Parathyroid adenoma (tissue), 2 donors: ENCODE results near the gene RNF227.
"Not testable (repeated sequence)": the region's sequence is repeated elsewhere in the genome, so short reads cannot be mapped to it uniquely, and the experiment has no call there.

Source experiments
- H2AFZ ChIP-seq: fragments of 300-600 bp; sonication (generic); one replicate; pipeline ENCODE4 v1.7.0; 2017; ENCODE audit warnings: antibody characterized with exemption, mild to moderate bottlenecking
- H3K27ac ChIP-seq: fragments of 300-600 bp; sonication (generic); one replicate; pipeline ENCODE4 v1.7.0; 2017
- H3K27me3 ChIP-seq: fragments of 300-600 bp; sonication (generic); one replicate; pipeline ENCODE4 v1.7.0; 2017; ENCODE audit warnings: low read length; ENCODE audit not compliant: control insufficient read depth, insufficient read depth
- H3K36me3 ChIP-seq: fragments of 300-600 bp; sonication (generic); one replicate; pipeline ENCODE4 v1.7.0; 2017; ENCODE audit warnings: low read length; ENCODE audit not compliant: control insufficient read depth, insufficient read depth
- H3K4me1 ChIP-seq: fragments of 300-600 bp; sonication (generic); one replicate; pipeline ENCODE4 v1.7.0; 2017; ENCODE audit warnings: control low read depth
- H3K4me2 ChIP-seq: fragments of 300-600 bp; sonication (generic); one replicate; pipeline ENCODE4 v1.7.0; 2017; ENCODE audit warnings: low read length
- H3K4me3 ChIP-seq: fragments of 300-600 bp; sonication (generic); one replicate; pipeline ENCODE4 v1.7.0; 2017; ENCODE audit warnings: low read depth, low read length
- H3K79me2 ChIP-seq: fragments of 300-600 bp; sonication (generic); one replicate; pipeline ENCODE4 v1.7.0; 2017; ENCODE audit warnings: control low read depth
- H3K9ac ChIP-seq: fragments of 300-600 bp; sonication (generic); one replicate; pipeline ENCODE4 v1.7.0; 2017; ENCODE audit warnings: mild to moderate bottlenecking
- H3K9me3 ChIP-seq: fragments of 300-600 bp; sonication (generic); one replicate; pipeline ENCODE4 v1.7.0; 2017; ENCODE audit warnings: low read length; ENCODE audit not compliant: control insufficient read depth
- CTCF ChIP-seq: fragments of 300-600 bp; sonication (generic); IDR thresholded peaks from one replicate; pipeline ENCODE4 v1.7.0; 2017; ENCODE audit warnings: antibody characterized with exemption, mild to moderate bottlenecking
- donor health status: primary hyperparathyroidism.

RNF227 gene

GRCh38 chr17:7873051-7873450 lies 43.0 kb downstream of the RNF227 start:
- no peak overlapping the region for H3K4me2 ChIP-seq
- no peaks in the 10 kb centered on the region for H3K36me3 ChIP-seq
- H3K9me3 ChIP-seq, result no peaks in the 10 kb centered on the region
- H3K27ac ChIP-seq, result no peak overlapping the region
- no peak overlapping the region for H3K9ac ChIP-seq
- H3K4me1 ChIP-seq, result no peaks in the 10 kb centered on the region
- no peak overlapping the region for H3K4me3 ChIP-seq
- TF ChIP-seq CTCF, result no peak
- H3K79me2 ChIP-seq, result no peaks in the 10 kb centered on the region
- no peaks in the 10 kb centered on the region for H3K27me3 ChIP-seq
- no peak overlapping the region for H2AFZ ChIP-seq

- no peak for TF ChIP-seq CTCF
- Histone ChIP-seq H3K4me3 (no peak overlapping the region), H3K27ac (no peak overlapping the region), H3K27me3 (no peaks in the 10 kb centered on the region), H3K36me3 (no peaks in the 10 kb centered on the region), H3K4me2 (no peak overlapping the region), H3K9ac (no peak overlapping the region), H3K9me3 (no peaks in the 10 kb centered on the region), H3K79me2 (peaks cover 4% of the 10 kb centered on the region), H2AFZ (no peak overlapping the region), H3K4me1 (no peaks in the 10 kb centered on the region)
Observed at GRCh38 chr17:7867881-7868329, 48.2 kb downstream of the RNF227 start.

- Histone ChIP-seq H3K36me3 (no peaks in the 10 kb centered on the region), H3K4me1 (no peaks in the 10 kb centered on the region), H3K4me2 (no peak overlapping the region), H3K27ac (no peak overlapping the region), H3K4me3 (no peak overlapping the region), H3K27me3 (no peaks in the 10 kb centered on the region), H3K9me3 (no peaks in the 10 kb centered on the region), H3K79me2 (peaks cover 13% of the 10 kb centered on the region), H2AFZ (no peak overlapping the region), H3K9ac (no peak overlapping the region)
- TF ChIP-seq CTCF, result no peak
Observed at GRCh38 chr17:7864995-7865650, 51.0 kb downstream of the RNF227 start.

GRCh38 chr17:7864384-7864783 lies 51.7 kb downstream of the RNF227 start:
- peaks cover 13% of the 10 kb centered on the region for H3K79me2 ChIP-seq
- not testable (repeated sequence) for H3K27ac ChIP-seq, H3K36me3 ChIP-seq, H3K4me3 ChIP-seq, H3K27me3 ChIP-seq, H3K4me2 ChIP-seq, H3K9ac ChIP-seq, H3K4me1 ChIP-seq, H3K9me3 ChIP-seq, H2AFZ ChIP-seq
